ENCODE data around the gene KYNU.

DNA sequence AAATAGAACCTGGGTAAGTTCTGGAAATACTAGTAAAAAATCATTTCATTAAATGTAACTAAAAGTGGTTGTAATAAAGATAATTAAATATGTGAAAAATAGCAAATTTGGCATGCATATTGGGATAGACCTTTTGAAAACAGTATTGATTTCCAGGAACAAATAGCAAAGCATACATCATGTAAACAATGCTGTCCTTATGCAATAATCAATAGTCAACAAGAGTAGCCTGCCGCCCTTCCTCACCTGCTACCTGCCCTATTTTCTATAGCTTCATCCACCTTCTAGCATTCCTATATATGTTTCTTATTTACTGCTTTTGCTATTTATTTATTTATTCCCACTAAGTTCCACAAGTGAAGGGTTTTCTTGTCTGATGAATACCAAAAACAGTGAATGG lies 35.1 kb upstream of the KYNU start:
- TF ChIP-seq POLR2A (IDR thresholded peaks at IDR 0.05): no peak
- TF ChIP-seq, protein P1, sequence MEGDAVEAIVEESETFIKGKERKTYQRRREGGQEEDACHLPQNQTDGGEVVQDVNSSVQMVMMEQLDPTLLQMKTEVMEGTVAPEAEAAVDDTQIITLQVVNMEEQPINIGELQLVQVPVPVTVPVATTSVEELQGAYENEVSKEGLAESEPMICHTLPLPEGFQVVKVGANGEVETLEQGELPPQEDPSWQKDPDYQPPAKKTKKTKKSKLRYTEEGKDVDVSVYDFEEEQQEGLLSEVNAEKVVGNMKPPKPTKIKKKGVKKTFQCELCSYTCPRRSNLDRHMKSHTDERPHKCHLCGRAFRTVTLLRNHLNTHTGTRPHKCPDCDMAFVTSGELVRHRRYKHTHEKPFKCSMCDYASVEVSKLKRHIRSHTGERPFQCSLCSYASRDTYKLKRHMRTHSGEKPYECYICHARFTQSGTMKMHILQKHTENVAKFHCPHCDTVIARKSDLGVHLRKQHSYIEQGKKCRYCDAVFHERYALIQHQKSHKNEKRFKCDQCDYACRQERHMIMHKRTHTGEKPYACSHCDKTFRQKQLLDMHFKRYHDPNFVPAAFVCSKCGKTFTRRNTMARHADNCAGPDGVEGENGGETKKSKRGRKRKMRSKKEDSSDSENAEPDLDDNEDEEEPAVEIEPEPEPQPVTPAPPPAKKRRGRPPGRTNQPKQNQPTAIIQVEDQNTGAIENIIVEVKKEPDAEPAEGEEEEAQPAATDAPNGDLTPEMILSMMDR (IDR thresholded peaks at IDR 0.05): no peak
